ENCODE measurements around the gene ZWILCH. TPM values are rescaled to one million over a fixed set of nuclear protein-coding genes. Genes with fewer than 3 reads are reported as not detected.
A peak's percentile ranks its signal among the peaks of the same experiment; 100 is the strongest.
"Not testable (repeated sequence)": the region's sequence is repeated elsewhere in the genome, so short reads cannot be mapped to it uniquely, and the experiment has no call there.

The ZWILCH gene
- polyA plus RNA-seq, 3 donors = 21.2 to 30.2 (median 27.7) TPM

DNA sequence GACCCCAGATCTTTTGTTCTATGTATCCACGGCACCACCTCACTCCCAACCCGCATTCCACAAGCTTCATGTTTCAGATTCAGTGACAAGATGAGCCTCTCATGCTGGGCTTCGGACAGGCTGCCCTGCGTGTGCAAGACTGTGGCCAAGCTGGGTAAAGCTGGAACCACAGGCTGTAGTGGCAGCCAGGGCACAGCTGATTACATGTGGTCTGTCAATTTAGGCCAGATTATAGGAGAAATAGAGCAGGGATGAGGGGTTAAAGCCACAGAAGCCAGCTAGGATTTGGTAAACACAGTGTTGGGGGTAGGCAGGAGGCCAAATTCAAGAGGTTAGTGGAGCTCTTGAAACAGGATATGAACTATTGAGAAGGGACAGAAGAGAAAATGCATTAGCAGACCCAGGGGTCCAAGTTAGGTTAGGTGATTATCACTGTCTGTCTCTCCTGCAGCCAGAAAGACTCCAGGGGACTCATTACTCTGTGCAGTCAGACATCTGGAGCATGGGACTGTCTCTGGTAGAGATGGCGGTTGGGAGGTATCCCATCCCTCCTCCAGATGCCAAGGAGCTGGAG lies 20.5 kb upstream of the ZWILCH start:
- DNase-seq (ENCODE audit: low read depth in 3 of 3, low spot score in 2 of 3) = no peak

DNA sequence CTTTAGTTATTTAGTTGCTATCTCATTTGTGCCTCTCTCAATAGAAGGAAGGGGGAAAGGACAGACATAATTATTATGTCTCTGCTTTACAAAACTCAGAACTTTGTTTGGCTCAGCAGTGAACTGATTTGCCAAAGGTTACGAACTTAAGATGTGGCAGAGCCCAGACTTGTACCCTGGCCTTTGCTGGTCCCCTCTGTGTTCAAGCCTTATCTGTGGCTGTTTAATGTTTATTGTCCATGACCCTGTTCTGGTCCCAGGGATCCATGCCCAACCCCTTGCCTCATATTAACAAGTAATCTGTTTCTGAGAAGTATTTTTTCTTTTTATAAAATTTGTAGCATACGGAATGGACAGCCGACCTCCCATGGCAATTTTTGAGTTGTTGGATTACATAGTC lies 18.2 kb upstream of the ZWILCH start:
- no peak for DNase-seq (ENCODE audit: low read depth in 3 of 3, low spot score in 2 of 3)

DNA sequence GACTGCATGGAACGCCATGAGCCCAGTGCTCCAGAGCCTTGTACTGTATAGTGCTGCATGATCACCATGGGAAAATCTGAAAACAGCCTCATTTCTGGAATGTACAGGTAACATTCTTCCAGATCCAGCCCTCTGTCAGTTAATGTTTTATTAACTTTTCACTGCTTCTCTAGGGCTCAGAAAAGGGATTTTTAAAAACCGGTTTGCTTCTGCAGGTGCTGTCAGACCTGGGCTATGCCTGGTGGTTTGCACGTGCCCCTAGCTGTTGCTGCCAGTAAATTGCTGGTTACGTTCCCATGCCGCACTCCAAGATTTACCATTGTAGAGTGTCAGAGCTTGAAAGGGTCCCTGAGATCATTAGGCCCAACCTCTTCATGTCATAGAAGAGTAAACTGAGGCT lies 16.6 kb upstream of the ZWILCH start:
- no peak for DNase-seq (ENCODE audit: low read depth in 3 of 3, low spot score in 2 of 3)

DNA sequence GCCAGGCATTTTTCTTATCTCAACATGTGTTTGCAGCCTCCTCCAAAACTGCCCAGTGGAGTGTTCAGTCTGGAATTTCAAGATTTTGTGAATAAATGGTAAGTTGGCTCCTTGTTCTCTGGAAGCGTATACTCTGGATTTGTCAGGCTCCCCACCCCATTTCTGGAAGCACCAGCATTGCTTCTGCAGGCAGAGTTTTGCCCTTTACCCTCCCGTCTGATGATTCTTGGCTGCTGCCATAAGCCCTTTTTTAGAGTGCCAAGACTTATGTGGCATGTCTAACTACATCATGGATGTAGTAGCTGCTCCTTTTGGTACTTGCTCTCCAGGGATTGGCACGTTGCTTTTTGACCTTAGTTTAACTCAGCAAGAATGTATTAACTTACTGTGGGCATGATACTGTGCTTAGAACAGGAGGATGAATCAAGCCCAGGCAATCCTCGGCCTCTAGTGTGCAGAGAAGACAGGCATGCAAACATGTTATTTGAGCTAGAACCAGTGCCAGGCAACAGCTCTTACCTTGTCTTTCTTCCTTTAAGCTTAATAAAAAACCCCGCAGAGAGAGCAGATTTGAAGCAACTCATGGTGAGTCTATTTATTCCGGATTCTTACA lies 15.8 kb upstream of the ZWILCH start:
- no peak for DNase-seq (ENCODE audit: low read depth in 3 of 3, low spot score in 2 of 3)

DNA sequence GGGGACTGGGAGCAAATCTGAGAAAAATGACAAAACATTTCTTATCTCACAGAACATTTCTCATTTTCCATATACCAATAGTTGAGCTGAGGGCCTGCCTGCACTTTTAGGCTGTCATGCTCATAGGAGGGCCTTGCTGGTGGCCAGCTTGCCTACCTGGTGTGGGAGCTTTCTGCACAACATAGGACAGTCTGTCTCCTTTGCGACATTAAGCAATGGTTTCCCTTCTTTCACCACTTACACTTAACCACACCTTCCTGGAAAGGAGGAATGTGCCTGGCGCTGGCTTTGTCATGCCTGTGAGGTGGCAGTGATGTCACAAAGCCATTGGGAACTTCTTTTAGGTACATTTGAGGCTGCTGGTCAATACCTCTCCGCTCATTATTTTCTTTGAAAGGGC lies 13.3 kb upstream of the ZWILCH start:
- no peak for DNase-seq (ENCODE audit: low read depth in 3 of 3, low spot score in 2 of 3)

DNA sequence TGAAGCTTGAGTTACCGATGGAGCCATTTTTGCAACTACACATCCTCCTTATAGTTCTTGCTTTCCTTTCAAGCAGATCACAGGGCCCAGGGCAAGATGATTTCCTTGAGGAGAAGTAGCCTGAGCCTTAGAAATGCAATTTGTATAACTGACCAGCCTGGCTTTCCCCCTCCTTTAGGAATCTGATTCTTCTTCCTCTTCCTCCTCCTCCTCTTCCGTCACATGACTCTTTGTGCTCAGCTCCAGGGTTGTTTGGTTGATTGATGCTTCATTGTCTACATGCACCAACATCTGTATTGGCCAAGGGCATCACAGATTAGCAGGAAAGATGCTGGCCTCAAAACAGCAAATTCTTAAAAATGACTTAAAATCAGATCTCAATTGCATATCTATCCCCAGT lies 10.9 kb upstream of the ZWILCH start:
- no peak for DNase-seq (ENCODE audit: low read depth in 3 of 3, low spot score in 2 of 3)

DNA sequence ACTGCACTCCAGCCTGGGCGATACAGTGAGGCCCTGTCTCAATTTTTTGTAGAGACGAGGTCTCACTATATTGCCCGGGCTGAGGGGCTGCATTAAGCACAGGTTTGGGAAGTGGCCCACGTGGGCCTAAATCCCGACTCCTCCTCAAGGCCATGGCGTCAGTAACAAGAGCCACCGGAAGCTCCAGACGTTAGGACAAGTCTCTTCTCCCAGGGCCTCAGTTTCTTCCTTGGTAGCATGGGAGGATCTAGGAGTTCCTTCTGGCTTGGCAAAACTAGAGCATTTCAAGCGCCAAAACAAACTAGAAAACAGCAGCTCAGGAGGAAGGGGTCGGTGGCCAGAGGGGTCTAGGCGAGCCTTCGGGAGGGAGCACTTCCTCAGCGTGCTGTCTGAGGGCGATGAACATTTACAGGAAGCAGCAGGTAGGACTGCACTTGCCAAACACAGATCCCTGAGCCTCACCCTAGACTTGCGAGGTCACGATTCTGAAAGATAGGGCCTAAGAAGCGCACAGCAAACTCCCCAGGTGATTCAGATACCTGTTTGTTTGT lies 8.1 kb upstream of the ZWILCH start:
- DNase-seq (ENCODE audit: low read depth in 3 of 3, low spot score in 2 of 3) = no peak

DNA sequence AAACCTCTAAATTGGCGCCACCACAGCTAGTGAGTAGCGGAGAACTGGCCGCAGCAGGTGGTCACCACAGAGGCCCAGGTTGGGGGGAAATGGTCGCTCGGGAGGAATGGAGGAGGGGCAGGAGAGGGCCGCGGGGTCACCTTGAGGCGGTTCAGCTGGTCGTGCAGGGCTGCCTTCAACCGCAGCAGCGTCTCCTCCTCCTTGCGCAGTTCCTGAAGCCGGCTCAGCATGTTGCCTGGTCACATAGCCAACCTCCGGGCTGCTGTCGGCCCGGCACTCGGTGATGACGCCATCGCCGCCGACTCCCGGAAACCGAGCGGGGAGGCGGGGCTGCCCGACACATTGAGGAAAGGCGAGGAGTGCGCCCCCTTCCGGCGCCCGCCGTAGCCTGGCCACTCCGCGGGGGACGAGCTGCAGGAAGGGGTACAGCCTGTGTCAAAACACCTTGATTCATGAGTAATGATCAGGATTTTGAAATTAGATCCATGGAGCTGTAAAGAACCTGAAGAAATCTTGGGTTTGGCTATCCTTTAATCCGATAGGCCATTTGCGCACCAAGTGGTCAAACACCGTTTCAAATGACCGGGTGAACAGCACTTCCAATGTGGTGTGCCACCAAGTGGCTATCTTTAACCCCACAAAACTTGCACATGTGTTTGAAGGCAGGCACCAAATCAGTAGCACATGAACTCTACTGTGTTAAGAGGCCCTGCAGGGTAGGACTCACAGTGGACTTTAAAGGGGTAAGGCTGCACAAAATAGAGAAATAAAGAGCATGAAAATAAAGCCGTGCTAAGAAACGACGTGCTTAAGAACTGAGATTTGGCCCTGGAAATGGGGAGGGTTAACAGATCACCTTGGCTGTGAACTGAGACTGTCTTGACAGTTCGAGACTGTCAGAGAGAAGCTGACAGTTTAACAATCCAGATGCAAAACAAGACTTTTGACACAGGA lies 7.3 kb upstream of the ZWILCH start, which contains the start of gene SNAPC5:
TSS of gene SNAPC5 (minus strand) at position 261 of the 954 bp plus-strand sequence. CDS start at position 230, 31 bp downstream.
- DNase-seq (ENCODE audit: low read depth in 3 of 3, low spot score in 2 of 3) = peak; percentile 81 to 90 (median 82)

DNA sequence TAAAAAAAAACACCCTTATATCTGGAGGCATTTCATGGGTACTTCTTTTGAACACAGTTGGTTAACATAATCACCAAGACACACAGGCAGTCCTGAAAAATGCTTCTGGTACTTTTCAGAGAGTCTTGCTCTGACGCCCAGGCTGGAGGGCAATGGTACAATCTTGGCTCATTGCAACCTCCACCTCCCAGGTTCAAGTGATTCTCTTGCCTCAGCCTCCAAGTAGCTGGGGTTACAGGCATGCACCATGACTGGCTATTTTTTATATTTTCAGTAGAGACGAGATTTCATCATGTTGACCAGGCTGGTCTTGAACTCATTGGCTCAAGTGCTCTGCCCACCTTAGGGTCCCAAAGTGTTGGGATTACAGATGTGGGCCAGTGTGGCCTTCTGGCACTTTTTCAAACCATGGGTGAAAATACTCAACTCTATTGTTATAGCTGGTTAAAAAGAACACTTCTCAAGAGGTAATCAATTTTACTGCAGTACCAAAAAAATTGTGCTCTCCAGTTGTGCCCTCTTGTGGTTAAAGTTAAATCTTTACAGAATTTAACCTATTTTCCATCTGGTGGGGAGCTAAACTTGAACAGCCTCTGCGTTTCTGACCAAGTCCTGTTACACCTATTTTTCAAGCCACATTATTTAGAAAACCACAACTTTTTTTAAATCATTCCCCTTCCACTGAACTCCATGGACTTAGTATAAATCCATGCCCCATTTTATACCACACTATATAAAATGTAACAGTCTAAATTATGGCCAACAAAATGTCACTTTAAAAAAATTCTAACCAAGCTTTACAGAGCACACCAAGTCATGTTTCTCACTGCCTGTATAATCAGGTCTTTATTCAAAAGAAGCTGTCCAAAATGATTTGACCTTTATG lies 6.4 kb upstream of the ZWILCH start:
- DNase-seq (ENCODE audit: low read depth in 3 of 3, low spot score in 2 of 3) = no peak

DNA sequence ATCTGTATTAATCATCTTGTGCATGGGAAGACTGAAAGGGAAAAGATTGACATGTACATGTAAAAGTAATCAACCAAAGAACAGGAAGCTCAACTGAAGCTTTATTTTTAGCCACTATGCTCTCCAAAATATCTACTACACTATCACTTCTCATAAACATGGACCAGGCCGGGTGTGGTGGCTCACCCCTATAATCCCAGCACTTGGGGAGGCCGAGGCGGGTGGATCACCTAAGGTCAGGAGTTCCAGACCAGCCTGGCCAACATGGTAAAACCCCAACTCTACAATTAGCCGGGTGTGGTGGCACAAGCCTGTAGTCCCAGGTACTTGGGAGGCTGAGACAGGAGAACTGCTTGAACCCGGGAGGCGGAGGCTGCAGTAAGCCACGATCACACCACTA lies 4.8 kb upstream of the ZWILCH start:
- not testable (repeated sequence) for DNase-seq (ENCODE audit: low read depth in 3 of 3, low spot score in 2 of 3)

DNA sequence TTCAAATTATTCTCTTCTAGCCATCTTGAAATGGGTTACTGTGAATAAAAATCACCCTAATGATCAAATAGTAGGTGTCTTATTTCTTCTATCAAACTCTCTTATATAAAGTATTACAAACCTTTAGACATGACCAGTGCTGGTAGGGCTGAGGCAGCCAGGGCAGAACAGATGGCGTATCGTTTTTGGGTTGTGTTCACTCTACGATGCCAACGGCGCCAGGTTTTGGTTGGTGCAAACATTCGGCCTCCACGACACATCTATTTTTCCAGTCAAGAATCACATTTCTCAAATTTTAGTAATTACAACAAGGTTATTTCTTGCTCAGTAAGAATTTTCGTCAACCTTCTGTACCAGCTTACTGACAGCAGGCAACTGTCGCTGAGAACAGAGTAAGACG lies 2.6 kb upstream of the ZWILCH start:
- DNase-seq (ENCODE audit: low read depth in 3 of 3, low spot score in 2 of 3) = no peak

DNA sequence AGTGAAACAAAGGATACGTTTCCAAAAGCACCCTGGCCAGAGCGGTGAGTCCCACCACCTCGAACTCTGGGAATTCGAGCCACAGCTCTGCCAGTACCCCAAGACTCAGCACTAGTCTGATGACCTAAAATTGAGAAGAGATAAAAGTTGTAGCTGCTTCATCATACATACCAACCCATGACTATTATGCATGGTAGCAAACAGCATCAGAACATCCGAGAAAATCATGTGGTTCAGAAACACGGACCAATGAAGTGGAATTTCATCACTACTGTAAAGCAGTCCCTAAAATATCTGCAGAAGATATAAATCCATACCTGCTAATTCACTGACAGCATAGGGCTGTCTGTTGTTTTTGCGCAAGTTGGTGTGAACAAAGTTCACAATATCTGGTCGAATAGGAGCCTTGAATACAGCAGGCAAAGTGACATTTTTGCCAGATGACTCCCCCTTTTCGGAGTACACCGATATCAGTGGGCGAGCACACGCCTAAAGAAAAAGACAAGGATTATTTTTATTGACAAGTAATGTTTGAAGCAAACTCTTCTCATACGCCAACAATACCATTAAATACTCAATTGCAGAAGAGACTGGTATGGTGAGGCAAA lies 2.0 kb upstream of the ZWILCH start:
- not testable (repeated sequence) for DNase-seq (ENCODE audit: low read depth in 3 of 3, low spot score in 2 of 3)

DNA sequence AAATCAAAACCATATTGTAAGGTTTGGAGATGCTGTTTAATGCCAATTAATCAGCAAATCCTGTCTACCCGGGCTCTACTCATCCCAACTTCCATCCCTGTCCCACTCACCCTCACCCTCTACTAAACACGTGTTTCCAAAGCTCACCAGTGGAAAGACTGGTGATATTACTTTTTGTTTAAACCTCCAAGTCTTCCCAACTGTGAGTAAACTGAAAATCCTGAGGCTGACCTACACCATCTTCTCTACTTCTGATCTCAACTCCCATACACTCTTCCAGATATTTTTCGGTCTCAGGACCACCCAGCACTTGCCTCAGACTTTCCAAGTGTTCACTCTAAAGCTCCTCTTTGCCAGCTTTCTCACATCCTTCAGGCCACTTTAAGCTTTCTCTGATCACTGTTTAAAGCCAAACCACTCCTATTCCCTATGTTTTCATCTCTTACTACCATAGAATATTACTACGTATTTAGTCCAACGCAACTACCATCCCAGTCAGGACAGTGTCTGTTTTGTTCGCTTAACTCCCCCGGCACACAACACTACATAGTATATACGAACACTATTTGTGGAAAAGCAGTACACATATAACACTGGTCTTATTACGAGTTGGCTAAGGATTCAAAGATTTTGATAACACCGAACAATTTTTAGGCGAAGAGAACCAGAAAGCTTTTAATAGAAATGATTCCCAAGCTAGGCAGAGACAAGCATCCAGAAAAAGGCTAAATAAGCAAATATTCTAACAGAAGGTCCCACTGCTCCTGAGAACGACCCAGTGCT lies 1.2 kb upstream of the ZWILCH start:
- no peak for DNase-seq (ENCODE audit: low read depth in 3 of 3, low spot score in 2 of 3)

DNA sequence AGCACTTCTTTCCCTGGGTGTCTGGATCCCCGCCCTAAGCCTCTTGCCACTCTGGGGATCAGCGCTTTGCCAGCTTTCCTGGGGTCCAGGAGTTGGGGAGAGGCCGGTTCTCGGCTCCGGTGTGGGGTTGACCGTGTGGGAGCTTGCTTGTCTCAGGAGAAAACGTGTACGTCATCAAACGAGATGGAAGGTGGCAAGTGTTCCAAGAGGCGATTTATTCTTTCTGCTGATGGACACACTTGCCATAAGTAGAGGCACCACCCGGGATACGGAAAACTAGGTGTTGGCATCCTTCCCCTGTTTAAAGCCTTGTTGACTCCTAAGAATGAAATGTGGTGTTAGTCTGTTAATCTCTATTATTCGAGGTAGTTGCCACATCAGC lies 295 bp downstream of the ZWILCH start:
- peak in 1 of 3 donors; percentile 36 for DNase-seq (ENCODE audit: low read depth in 3 of 3, low spot score in 2 of 3)

DNA sequence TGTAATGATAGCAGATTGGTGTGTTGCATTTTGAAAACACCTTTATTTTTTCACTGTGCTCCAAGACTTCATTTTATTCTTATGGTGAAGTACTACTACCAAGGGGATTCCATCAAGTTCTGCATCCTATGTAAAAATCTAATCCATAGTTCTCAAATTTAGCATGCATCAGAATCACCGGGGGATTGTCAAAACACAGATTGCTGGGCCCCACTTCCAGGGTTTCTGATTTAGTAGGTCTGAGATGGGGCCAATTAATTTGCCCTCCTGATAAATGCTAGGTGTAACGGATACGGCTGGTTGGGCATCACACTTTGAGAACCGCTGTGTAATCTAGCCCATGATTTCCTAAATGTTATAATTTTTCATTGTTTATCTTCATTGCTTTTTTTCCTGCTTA lies 692 bp downstream of the ZWILCH start:
- DNase-seq (ENCODE audit: low read depth in 3 of 3, low spot score in 2 of 3) = no peak

DNA sequence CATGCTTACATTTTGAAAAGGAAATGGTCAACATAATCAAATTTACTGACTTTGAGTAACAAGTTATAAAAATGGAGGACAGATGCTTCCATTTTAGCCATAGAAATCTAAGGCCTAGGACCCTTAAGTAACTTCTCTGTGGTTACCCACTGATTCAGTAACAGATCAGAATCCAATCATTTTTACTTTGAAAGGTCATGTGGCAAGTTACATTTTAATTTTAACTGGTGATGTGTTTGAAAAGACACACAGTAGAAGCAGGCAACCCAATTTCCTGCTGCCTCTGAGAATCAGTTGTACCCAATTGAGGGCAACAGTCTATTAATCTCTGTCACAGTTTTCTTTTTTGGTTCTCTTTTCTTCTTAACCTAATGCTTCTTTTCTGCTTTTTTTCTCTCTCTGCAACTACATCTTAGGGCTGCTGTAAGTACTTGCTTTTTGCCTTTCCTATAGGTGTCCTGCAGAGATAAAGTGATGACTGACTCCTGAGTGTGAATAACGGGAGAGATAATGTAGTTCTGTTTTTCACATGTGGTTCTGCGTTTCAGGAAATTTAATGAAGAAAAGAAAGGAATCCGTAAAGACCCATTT lies 3.3 kb downstream of the ZWILCH start:
- no peak for DNase-seq (ENCODE audit: low read depth in 3 of 3, low spot score in 2 of 3)

DNA sequence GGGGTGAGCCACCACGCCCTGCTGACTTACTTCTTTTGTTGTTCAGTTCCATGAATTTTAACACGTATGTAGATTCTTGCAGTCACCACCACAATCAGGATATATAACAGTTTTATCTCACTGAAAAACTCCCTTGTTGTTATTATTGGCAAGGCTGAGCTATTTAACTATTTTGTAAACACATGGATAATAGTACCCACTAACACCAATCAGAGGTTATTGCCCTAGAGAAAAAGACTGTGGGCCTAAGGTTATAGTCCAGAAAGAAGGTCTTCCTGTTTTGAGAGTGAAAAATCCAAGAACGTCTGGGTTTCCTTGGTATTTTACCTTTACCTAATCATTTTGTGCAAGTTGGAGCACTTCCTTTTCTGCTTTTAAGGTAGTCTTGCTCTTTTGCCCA lies 9.5 kb downstream of the ZWILCH start:
- no peak for DNase-seq (ENCODE audit: low read depth in 3 of 3, low spot score in 2 of 3)

DNA sequence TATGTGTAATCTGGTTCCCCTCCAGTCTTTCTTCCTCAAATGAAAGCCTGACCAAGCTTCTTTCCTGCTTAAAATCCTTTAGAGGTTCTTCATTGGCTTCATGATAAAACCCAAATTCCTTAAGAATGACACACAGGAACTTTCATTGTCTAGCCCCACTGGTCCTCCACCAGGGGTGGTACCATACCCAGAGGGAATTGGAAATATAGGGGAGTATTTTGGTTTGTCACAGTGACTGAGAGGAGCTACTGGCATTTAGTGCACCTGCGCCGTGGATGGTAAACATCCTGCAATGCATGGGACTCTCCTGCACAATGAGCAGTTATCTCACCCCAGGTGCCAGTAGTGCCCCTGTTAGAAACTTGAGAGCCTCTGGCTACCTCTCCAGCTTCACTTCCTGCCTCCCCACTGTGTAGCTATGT lies 10.8 kb downstream of the ZWILCH start:
- DNase-seq (ENCODE audit: low read depth in 3 of 3, low spot score in 2 of 3) = no peak

DNA sequence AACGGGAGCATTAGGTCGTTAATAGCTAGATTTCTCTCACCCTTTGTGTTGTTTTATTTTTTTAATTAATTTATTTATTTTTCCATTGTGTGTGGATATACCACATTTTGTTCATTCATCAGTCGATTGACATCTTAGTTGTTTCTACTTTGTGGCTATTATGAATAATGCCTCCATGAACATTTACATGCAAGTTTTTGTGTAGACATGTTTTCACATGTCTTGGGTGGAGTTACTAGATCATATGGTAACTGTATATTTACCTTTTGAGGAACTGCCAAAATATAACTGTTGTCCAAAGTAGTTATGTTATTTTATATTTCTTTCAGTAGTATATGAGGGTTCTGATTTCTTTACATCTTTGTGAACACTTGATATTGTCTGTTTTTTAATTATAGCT lies 18.8 kb downstream of the ZWILCH start:
- DNase-seq (ENCODE audit: low read depth in 3 of 3, low spot score in 2 of 3) = no peak

Measured in right renal cortex interstitium (tissue), 3 donors.